HL-60 (cell line): ENCODE results near the gene IFNB1.

Experiments used
- POLR2AphosphoS5 ChIP-seq: IDR thresholded peaks from 2 replicates; pipeline ENCODE4 v1.6.1; 2012; ENCODE audit warnings: low read depth
- TF ChIP-seq, protein P1 (sequence below): IDR thresholded peaks from one replicate; pipeline ENCODE4 v1.5.1; 2011; ENCODE audit warnings: low read length, control low read depth, inconsistent platforms; ENCODE audit not compliant: insufficient read depth

GRCh38 chr9:21095561-21095960 is 17.8 kb upstream of the IFNB1 start:
- no peak for TF ChIP-seq POLR2AphosphoS5
- TF ChIP-seq, protein P1, sequence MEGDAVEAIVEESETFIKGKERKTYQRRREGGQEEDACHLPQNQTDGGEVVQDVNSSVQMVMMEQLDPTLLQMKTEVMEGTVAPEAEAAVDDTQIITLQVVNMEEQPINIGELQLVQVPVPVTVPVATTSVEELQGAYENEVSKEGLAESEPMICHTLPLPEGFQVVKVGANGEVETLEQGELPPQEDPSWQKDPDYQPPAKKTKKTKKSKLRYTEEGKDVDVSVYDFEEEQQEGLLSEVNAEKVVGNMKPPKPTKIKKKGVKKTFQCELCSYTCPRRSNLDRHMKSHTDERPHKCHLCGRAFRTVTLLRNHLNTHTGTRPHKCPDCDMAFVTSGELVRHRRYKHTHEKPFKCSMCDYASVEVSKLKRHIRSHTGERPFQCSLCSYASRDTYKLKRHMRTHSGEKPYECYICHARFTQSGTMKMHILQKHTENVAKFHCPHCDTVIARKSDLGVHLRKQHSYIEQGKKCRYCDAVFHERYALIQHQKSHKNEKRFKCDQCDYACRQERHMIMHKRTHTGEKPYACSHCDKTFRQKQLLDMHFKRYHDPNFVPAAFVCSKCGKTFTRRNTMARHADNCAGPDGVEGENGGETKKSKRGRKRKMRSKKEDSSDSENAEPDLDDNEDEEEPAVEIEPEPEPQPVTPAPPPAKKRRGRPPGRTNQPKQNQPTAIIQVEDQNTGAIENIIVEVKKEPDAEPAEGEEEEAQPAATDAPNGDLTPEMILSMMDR, result no peak
